Germinal center (tissue), 1 donor: ENCODE results near the gene VPS26C.
"Not testable (repeated sequence)": the region's sequence is repeated elsewhere in the genome, so short reads cannot be mapped to it uniquely, and the experiment has no call there.

Experiments
- DNase-seq: peaks from one replicate; pipeline ENCODE4 v3.0.0; 2012; ENCODE audit warnings: mixed read lengths, low spot score

VPS26C gene

GRCh38 chr21:37267269-37268185 is at the start of gene VPS26C:
Gene VPS26C (minus strand): TSS chr21:37267334. CDS start chr21:37267294, 40 bp downstream.
- peak; percentile 94 for DNase-seq

GRCh38 chr21:37316072-37316471 is 48.9 kb upstream of the VPS26C start:
- not testable (repeated sequence) for DNase-seq

DNA sequence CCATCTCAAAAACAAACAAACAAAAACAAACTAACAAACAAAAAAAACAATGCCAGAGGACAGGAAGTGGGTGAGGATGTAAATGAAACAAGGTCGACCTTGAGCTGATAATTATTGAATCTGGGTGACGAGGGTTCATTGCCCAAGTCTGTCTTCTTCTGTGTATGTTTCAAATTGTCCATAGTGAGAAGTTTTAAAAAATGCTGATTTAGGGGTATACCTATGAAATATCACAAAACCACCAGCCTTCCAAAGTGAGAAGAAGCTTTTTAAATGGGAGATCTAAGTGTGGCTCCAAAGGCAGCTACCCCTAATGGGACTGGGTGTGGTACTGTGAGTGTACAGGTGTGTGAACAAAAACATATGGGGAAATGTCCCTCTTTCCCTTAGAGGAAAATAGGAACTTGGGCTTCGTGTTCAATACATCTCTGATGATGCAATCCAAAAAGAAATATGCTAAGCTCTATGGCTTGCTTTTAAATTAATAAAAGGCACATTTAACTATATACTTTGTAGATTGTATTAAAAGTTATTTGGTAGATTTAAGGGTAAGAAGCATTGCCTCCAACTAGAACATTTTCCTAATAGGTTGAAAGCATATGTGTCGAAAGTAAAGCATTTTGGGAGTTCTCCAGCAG is 33.1 kb upstream of the VPS26C start:
- DNase-seq, result no peak

- no peak for DNase-seq
Observed at GRCh38 chr21:37297364-37297763, 30.2 kb upstream of the VPS26C start.

DNA sequence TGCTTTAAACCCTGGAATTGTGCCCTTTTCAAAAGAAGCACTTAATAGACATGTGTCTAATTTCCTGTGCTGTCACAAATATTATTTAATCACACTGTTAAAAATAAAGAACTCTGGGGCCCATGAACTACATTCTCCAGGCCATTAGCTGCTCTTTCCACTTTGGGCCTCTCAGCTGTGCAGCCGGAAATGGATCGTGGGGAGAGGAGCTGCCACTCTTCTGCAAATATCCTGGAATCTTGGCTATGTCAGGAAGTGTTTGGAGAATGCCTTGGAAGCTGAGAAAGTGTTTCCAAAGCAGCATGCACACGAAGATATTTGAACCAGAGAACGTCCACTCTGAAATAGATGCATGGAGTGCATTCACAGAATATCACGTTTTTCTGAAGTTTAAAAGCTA is 27.5 kb upstream of the VPS26C start:
- DNase-seq, result no peak

GRCh38 chr21:37292941-37293340 is 25.8 kb upstream of the VPS26C start:
- DNase-seq, result no peak

DNA sequence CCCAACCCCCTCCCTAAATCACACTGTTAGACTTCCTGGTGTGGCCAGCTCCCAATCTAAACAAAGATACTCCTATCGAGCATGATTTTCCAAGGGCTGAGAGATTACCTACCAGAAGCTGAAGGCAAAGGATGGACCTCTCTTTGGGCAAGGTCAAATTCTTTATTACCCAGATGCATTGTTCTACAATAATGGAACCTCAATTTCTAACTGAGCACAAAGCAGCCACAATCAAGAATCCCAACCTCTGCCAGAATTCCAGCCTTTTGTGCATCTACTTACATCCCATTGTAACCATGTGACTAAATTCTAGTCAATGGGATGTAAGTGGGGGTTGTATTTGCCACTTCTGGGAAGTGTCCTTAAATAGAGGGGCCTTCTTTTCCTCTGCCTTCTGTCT is 24.9 kb upstream of the VPS26C start:
- DNase-seq, result no peak

DNA sequence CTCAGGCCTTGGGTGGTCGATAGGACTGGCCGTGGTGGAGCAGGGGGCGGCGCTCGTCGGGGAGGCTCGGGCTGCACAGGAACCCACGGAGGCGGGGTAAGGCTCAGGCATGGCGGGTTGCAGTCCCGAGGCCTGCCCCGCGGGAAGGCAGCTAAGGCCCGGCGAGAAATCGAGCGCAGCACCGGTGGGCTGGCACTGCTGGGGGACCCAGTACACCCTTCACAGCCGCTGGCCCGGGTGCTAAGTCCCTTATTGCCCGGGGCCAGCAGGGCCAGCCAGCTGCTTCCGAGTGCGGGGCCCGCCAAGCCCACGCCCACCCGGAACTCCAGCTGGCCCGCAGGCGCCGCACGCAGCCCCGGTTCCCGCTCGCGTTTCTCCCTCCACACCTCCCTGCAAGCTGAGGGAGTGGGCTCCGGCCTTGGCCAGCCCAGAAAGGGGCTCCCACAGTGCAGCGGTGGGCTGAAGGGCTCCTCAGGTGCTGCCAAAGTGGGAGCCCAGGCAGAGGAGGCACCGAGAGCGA is 16.1 kb upstream of the VPS26C start:
- not testable (repeated sequence) for DNase-seq

- DNase-seq, result not testable (repeated sequence)
Observed at GRCh38 chr21:37282602-37283001, 15.5 kb upstream of the VPS26C start.

DNA sequence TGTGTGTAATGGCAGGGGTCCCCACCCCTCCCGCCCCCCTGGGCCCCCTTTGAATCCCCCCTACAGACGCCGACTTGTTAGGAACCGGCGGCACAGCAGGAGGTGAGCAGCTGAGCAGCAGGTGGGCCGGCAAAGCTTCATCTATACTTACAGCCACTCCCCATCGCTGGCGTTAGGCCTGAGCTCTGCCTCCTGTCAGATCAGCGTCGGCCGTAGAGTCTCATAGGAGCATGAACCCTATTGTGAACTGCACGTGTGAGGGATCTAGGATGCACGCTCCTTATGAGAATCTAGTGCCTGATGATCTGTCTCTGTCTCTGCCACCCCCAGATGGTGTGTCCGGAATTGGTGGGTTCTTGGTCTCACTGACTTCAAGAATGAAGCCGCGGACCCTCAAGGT is 14.9 kb upstream of the VPS26C start:
- DNase-seq, result no peak

GRCh38 chr21:37281579-37281978 is 14.4 kb upstream of the VPS26C start:
- no peak for DNase-seq

DNA sequence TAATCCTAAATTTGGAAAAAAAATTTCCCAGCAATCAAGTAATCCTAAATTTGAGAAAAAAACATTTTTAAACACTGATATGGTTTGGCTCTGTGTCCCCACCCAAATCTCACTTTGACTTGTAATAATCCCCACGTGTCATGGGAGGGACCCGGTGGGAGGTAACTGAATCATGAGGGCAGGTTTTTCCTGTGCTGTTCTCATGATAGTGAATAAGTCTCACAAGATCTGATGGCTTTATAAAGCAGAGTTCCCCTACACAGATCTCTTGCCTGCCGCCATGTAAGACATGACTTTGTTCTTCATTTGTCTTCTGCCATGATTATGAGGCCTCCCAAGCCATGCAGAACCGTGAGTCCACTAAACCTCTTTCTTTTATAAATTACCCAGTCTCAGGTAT is 12.1 kb upstream of the VPS26C start:
- not testable (repeated sequence) for DNase-seq

GRCh38 chr21:37278199-37278598 is 11.1 kb upstream of the VPS26C start:
- no peak for DNase-seq

DNA sequence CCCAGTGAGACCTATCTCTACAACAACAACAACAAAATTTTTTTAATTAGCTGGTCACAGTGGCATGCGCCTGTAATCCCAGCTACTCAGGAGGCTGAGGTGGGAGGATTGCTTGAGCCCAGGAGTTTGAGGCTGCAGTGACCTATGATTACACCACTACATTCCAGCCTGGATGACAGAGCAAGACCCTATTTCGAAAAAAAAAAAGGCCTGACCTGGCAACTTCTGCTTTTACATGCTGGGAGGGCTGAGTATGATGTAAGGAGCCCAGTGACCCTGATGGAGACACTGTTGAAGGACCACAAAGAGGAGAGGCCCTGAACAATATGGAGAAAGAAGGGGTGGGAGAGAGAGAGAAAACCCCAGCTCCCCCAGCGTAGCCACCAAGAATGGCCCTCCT is 9.2 kb upstream of the VPS26C start:
- no peak for DNase-seq

GRCh38 chr21:37273911-37274690 is 7.0 kb upstream of the VPS26C start:
- DNase-seq, result no peak

DNA sequence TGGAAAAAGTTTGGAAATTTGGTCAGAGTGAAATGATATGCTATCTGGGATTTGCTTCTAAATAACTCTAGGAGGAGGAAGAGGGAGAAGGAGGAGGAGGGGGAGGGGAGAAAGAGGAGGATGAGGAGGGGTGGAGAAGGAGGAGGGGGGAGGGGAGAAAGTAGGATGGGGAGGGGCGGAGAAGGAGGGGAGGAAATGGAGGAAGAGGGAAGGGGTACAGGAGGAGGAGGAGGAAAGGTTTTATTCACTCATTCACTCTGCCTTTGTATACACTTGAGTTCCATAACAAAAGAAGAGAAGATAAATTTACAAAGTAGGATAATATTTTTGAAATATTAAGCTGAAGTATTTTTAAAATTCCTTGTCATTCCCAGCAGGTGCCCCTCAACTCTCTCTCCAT is 6.3 kb upstream of the VPS26C start:
- DNase-seq, result no peak

DNA sequence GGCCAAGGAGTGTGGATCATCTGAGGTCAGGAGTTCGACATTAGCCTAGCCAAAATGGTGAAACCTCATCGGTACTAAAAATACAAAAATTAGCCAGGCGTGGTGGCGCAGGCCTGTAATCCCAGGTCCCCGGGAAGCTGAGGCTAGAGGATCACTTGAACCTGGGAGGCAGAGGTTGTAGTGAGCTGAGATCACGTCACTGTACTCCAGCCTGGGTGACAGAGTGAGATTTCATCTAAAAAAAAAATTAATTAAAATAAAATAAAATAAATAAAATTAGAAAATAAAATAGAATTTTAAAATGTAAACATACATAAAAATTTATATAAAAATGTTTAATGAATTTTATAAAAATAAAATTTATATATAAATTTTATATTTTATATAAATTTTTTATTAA is 5.8 kb upstream of the VPS26C start:
- no peak for DNase-seq

- DNase-seq, result no peak
Observed at GRCh38 chr21:37270576-37271365, 3.6 kb upstream of the VPS26C start.

DNA sequence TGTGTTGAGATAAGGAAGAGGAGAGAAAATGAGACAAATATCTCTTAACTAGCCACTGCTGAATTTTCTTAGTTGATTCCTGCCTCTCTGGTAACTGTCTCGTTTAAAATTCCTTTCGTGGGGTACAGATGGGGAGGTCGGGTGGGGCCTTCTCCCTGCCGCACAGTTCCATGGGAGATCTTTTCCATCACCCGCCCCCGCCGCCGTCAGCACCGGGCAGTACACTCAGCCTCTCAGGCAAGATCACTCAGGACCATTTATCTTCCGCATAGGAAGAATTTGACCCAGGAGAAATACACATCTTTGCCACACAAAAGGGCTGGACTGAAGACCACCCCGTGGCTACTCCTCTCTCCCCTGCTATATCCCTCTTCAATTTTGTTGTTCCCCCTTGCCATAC is 2.3 kb upstream of the VPS26C start:
- DNase-seq, result no peak

GRCh38 chr21:37268186-37268503 is 1.0 kb upstream of the VPS26C start:
- DNase-seq, result no peak

- no peak for DNase-seq
Observed at GRCh38 chr21:37266515-37267221, 466 bp downstream of the VPS26C start.
